GM18507 (cell line): ENCODE results near the gene ESR2.
"Not testable (repeated sequence)": the region's sequence is repeated elsewhere in the genome, so short reads cannot be mapped to it uniquely, and the experiment has no call there.

Experiments
- DNase-seq: peaks from one replicate; pipeline ENCODE4 v3.0.0; 2011; ENCODE audit warnings: low read depth; ENCODE audit not compliant: insufficient read length; ENCODE audit errors: extremely low spot score
- FAIRE-seq: peaks from 2 replicates; lab custom pipeline; 2011; peaks lifted over from hg19 to GRCh38; lab: Jason Lieb, UNC

The ESR2 gene

DNA sequence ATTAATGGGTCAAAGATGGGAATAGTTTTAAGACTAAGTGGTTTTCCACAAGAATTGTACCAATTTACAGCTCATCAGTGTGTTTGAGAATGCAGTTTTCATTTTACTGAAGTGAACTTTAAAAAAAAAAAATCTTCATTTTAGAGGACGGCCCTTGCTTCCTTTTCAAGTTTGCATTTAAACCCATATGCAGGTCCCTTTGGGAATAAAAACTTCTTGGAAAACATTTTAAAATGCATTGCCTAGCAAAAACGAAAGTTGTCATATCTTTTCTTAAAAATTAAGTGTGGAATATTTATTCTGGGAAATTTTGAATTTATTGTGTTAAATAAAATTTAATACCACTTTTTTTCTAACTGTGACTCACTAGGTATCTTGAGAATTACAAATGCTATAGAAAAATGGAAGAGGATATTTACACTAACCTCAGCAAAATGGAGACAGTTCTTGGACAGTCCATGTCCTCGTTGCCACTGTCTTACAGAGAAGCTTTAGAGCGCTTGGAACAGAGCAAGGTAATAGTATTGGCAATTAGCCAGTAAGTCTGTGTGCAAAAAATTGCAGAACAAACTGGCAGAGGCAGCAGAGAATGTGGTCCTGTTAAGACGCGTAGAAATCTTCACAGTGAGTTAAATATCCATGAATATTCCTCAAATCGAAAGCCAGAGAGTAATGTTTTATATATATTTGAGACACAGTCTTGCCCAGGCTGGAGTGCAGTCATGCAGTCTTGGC is 231.6 kb downstream of the ESR2 start:
- DNase-seq (no peak), FAIRE-seq (no peak)

DNA sequence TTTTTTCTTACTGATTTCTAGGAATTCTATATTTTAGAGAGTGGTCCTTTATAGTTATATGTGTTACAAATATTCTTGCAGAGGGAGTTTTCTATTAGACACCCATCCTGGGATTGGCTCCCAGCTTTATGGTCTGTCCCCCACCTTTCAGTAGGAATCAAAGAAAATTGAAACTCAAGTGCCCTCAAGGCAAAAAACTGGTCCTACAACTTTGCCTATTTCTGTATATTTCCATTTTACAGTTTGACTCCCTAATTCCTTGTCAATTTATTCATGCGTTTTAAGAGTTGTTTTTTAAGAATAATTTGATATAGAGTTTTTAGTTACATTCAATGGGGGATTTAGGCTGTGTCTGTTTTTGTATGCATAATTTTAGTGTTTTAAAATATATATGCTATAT is 232.5 kb downstream of the ESR2 start:
- DNase-seq (no peak), FAIRE-seq (no peak)

DNA sequence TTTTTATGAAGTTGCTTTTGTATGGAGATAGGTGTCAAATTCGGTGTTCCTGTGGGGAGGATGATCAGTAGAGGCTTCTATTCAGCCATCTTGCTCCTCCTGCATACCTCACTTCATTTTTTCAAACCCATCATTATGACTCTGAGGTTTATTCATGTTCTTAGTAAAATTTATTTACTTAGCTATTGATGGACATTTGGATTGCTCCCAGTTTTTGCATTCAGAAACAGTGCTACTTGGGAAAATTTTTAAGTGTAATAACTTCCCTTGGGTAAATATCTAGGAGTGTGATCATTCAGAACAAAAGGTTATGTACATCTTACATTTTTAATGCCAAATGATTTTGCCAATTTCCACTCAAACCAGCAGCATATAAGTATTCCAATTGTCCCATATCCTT is 233.1 kb downstream of the ESR2 start:
- FAIRE-seq (no peak), DNase-seq (no peak)

DNA sequence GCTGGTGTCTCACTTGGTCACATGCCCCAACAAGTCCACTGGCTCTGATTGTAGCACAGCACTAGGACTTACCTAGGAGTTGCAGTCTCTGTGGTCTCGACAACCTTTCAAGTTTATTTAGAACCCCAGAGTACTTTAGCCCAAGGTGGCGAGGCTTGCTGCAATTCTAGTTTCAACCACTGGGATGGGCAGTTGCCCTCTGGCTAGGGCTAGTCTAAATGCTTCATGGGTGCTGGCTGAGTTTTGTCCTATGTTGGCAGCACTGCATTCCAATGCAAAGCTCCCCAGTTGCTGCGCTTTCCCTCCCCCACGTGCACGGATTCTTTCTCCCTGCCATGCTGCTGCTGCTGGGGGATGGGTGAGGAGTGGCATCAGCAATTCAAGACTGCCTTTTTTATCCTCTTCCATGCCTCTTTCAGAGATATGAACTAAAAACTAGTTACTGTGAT is 233.5 kb downstream of the ESR2 start:
- no peak for DNase-seq
- no peak for FAIRE-seq

DNA sequence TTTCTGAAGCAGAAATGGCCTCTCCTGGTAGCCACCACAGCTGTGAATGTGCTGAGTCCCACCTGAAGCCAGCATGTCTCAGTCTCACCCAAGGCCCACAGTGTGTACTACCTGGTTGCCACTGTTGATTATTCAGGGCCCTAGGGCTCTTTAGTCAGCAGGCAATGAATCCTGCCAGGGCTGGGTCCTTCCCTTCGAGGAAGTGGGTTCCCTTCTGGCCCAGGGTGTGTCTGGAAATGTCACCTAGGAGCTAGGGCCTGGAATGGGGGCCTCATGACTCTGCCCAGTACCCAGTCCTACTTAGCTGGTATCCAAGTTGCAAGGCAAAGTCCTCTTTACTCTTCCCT is 234.0 kb downstream of the ESR2 start:
- no peak for DNase-seq
- FAIRE-seq = no peak

DNA sequence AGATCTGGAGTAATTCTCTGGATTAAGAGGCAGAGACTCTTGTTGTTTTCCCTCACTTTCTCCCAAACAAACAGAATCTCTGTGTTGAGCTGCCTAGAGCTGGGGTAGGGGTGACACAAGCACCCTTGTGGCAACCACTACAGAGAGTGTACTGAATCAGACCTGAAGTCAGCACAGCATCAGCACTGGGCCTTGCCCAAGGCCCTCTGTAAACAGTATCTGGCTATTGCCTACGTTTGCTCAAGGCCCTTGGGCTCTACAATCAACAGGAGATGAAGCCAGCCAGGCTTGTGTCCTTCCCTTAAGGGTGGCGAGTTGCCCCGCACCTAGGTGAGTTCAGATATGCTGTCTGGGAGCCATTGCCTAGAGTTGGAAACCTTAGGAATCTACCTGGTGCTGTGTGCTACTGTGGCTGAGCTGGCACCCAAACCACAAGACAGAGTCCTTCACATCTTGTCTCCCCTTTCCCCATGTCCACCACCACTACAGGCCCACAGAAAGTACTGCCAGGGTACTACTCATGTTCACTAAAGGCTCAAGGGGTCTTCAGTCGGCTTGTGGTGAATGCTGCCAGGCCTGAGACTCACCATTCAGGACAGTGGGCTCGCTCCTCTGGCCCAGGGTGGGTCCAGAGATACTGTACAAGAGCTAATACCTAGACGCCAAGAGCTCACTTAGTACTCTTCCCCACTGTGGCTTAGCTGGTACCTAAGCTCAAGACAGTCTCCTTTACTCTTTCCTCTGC is 234.5 kb downstream of the ESR2 start:
- DNase-seq (no peak), FAIRE-seq (no peak)

DNA sequence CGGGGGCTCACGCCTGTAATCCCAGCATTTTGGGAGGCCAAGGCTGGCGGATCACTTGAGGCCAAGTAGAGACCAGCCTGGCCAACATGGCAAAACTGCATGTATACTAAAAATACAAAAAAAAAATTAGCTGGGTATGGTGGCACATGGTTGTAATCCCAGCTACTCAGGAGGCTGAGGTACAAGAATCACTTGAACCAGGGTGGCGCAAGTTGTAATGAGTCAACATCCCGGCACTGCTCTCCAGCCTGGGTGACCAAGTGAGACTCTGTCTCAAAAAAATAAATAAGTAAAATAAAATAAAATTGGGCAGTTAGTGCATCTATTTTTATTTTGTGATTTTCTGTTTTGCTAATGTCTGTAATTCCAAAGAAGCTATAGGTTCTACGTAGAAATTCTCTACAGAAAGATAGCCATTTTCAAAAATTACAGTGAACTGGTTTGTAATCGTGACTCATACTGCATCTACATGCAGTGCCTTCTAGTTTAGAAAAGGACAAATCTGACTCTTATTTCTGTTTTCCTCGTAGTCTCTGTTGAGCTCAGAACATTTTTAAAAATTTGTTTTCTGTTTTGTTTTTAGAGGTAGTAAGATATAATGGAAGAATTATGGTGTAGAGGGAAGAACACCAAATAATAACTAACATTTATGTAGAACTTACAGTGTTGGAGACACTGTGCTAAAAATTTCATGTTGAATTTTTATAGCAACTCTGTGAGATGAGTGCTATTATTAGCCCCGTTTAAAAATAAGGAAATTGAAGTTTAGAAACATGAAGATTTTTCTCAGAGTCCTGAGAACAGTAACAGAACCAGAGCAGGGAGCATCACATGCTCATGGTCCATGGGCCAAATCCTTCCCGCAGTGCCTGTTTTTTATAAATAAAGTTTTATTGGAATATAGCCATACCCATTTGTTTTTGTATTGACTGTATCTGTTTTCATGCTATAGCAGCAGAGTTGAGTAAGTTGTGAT is 240.2 kb downstream of the ESR2 start:
- DNase-seq (no peak), FAIRE-seq (no peak)

DNA sequence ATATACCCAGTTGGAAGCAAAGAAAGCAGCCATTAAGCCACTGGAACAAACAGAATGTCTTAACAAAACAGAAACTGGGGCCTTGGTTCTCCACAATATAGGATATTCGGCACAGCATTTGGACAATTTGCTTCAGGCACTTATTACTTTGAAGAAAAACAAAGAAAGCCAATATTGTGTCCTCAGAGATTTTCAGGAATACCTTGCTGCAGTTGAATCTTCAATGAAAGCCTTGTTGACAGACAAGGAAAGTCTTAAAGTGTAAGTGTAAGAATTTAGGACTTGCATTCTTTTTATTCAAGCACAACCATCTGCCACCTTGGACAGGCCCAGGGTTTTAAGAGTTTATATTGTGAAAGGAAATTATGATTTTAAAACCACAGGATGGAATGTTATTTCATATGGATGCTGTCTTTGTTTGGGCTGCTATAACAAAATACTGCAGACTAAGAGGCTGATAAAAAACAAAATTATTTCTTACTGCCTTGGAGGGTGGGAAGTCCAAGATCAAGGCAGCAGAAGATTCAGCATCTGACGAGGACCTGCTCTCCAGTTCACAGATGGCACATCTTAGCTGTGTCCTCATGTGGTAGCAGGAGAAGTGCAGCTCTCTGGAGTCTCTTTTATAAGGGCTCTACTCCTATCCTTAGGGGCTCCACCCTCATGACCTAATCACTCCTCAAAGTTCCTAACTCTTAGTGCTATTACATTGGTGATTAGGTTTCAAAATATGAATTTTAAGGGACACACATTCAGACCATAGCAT is 244.4 kb downstream of the ESR2 start:
- DNase-seq (no peak), FAIRE-seq (no peak)

DNA sequence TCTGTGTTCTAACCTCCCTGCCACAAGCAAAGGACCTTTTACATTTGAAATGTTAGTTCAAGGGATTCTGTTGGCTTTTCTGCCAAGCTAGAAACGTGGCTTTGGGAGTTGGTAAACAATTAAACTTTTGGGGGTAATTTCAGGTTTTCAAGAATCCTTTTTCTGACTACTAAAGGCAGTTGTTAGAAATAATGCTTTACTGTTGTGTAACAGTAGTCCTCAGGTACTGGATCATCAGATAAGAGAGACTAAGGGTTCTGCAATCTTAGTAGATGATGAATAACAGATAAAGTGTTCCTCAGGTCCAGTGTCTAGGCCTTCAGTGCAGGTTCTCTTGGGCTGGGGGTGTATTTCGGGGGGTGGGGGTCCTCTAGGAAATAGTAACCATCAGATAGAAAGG is 249.1 kb downstream of the ESR2 start:
- no peak for FAIRE-seq
- no peak for DNase-seq

DNA sequence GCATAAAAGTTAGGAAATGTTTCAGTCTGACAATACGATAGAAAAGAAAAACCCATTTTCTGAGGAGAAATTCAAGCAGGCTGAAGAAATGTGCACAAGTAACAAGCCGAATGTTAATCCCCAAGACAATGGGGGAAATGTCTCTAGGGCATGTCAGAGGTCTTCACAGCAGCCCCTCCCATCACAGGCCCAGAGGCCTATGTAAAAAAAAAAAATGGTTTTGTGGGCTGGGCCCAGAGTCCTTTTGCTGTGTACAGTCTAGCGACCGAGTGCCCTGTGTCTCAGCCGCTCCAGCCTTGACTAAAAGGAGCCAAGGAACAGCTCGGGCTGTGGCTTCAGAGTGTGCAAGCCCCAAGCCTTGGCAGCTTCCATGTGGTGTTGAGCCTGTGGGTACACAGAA is 250.9 kb downstream of the ESR2 start:
- not testable (repeated sequence) for DNase-seq, FAIRE-seq

DNA sequence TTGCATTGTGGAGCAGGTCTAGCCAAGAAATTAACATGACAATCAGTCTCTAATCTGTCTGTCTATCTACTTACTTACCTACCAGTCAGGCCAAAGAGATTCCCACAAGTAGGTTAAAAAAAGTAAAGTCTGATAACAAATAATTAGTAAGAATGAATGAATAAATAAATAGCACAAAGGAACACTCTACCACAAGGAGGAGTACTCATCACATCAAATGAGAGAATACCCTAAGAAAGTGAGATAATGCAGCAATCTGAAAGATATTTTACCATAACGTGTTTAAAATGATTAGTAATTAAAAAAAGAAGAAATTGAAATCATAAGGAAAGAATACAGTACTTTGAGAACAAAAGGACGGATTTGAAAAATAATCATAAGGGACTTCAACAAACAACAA is 254.1 kb downstream of the ESR2 start:
- DNase-seq (no peak), FAIRE-seq (no peak)

DNA sequence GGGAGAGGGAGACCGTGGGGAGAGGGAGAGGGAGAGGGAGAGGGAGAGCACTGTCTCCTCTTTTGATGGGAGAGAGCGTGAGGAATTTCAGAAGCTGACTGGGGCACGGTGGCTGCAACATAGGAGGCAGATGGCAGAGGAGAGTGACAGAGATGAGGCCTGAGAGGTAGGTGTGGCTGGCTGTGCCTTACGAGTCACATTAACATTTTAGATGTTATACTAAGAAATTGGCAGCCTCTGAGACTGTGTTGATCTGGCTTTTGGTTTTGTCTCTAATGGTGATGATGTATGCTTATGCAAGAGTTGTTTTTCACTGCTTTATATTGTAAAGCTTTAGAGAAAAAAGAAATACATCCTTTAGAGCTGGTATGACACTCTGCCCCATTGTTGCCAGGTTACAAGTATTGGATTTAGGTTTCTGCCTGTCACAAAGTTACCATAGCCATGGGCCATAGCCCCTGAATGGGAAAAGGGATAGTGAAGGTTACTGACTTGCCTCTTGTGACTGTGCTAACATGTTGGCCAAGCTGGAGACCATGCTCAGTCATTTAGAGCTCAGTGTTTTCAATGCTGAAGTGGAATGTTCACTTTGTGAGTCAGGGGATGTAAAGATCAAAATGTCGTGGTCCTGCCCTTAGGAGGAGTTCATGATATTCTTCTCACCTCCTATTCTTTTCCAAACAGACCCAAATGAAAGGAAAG is 255.2 kb downstream of the ESR2 start:
- DNase-seq (no peak), FAIRE-seq (no peak)

DNA sequence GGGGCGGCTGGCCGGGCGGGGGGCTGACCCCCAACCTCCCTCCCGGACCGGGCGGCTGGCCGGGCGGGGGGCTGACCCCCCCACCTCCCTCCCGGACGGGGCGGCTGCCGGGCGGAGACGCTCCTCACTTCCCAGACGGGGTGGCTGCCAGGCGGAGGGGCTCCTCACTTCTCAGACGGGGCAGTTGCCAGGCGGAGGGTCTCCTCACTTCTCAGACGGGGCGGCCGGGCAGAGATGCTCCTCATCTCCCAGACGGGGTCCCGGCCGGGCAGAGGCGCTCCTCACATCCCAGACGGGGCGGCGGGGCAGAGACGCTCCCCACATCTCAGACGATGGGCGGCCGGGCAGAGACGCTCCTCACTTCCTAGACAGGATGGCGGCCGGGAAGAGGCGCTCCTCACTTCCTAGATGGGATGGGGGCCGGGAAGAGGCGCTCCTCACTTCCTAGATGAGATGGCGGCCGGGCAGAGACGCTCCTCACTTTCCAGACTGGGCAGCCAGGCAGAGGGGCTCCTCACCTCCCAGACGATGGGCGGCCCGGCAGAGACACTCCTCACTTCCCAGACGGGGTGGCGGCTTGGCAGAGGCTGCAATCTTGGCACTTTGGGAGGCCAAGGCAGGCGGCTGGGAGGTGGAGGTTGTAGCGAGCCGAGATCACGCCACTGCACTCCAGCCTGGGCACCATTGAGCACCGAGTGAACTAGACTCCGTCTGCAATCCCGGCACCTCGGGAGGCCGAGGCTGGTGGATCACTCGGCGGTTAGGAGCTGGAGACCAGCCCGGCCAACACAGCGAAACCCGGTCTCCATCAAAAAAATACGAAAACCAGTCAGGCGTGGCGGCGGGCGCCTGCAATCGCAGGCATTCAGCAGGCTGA is 256.1 kb downstream of the ESR2 start:
- not testable (repeated sequence) for DNase-seq, FAIRE-seq

DNA sequence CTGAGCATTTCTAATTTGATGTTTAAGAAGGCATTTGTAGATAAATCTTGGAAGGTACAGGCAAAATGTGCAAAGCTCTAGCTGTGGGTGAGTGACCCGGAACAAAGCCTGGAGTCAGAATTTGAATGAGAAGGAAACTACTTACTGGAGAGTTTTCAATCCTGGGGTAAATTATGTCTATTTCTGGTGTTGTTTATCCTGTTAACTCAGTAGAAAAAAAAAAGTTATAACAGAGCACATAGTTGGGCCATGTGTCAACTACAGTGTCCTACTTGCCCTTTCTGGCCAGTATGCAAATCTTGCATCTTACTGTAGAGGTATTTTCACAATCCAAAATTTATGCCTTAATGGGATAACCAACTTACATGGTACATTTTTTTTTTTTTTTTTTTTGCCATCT is 259.0 kb downstream of the ESR2 start:
- DNase-seq (no peak), FAIRE-seq (no peak)
